Subcutaneous adipose tissue (tissue), 4 donors: ENCODE measurements around the gene UGT2B10. TPM values are rescaled to one million over a fixed set of nuclear protein-coding genes. Genes with fewer than 3 reads are reported as not detected.

Source experiments
- total RNA-seq, 4 donors: library from RNA; depleted of rRNA; stranded (reverse); fragments of >200 nt; gene quantifications; one replicate each; pipeline ENCODE4 v1.1.0, GENCODE V29; 2016
- TF ChIP-seq, protein P1 (sequence below): fragments of 450-650 bp; IDR thresholded peaks from one replicate; pipeline ENCODE4 v1.5.1; 2016; ENCODE audit warnings: low read depth, mild to moderate bottlenecking, control low read depth, antibody characterized with exemption, moderate library complexity

UGT2B10 gene
- total RNA-seq, 4 donors from 2014 or later = not detected

DNA sequence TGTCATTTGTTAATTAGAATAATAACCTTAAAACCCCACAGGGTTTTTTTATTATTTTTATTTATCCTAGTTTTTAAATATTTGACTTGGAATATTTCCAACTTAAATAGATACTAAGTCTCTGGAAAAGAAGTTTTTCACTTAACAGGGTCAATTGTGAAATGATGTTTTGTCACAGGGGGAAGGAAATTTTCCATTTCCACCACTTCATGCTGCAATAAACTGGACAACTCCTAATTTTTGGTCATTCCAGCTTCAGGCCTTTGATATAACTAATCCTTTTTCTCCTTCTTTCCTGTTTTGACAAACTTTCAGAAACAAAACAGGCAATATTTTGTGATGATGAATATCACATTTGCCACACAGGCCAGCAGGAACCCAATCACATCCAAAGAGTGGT is 45.3 kb downstream of the UGT2B10 start:
- TF ChIP-seq, protein P1, sequence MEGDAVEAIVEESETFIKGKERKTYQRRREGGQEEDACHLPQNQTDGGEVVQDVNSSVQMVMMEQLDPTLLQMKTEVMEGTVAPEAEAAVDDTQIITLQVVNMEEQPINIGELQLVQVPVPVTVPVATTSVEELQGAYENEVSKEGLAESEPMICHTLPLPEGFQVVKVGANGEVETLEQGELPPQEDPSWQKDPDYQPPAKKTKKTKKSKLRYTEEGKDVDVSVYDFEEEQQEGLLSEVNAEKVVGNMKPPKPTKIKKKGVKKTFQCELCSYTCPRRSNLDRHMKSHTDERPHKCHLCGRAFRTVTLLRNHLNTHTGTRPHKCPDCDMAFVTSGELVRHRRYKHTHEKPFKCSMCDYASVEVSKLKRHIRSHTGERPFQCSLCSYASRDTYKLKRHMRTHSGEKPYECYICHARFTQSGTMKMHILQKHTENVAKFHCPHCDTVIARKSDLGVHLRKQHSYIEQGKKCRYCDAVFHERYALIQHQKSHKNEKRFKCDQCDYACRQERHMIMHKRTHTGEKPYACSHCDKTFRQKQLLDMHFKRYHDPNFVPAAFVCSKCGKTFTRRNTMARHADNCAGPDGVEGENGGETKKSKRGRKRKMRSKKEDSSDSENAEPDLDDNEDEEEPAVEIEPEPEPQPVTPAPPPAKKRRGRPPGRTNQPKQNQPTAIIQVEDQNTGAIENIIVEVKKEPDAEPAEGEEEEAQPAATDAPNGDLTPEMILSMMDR = no peak

DNA sequence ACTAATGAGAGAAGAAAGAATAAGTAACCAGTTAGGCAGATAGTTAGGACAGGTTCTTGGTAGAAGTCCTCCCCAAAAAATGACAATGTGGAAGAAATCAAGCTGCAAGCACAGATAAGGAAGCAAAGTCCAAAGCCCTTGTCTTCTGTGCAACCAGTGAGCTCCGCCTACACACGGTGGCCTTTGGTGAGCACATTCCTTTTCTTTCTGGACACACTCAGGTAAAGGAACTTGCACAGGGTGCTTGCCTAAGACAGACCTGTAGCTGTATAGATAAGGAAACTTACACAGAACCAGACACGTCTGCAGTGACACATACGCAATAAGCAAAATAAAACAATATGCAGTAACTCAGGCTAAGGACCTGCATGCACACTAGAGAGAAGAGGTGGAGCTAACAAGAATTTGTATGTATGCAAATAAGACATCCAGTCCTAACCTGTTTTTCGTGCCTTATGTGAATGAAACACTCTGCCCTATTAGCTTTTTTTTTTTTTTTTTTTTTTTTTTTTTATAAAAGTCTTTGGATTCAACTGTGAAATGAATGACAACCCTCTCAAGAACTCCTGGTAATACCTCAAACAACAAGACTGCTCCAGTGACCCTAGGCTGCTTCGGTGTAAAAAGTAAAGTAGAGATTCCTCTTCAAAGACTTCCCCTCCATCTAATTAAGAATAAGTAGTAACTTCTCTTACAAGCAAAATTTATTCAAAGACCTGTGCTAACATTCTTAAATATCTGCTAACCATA is 48.8 kb downstream of the UGT2B10 start:
- TF ChIP-seq, protein P1 = no peak

DNA sequence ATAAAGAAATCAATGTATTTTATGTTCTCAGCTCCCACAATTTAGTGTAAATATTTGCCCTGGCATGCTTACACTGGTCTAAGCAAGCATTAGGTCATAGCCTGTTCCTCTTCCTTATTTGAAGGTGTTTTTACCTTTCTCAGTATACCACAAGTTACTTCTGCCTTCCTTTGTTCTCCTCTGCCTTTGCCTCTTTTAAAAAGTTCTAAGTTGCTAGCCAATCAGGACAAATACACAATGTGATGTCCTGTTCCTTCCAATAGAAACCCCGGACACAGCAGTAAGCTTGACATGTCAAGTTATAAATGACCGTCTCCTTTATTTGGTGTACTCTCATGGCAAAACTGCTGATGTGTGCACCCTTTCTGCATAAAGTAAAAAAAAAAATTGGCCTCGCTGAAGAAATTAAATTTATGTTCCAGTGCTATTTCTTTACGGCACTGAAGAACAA is 49.4 kb downstream of the UGT2B10 start:
- TF ChIP-seq, protein P1 = no peak

DNA sequence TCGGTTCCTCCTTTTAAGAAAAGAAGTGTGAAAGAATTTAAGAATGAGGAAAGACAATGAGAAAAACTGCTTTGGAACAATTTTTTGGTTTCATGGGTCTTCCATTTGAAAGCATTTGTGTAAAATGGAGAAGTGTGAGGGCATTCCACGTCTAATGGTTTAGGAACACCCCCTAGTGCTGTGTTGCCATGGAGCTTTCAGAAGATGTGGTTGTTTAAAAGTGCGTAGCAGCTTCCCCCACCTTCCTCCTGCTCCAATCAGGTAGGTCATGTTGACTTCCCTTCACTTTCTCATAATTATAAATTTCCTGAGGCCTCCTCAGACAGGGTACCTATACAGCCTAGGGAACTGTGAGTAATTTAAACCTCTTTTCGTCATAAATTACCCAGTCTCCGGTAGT is 50.0 kb downstream of the UGT2B10 start:
- TF ChIP-seq, protein P1 = no peak

DNA sequence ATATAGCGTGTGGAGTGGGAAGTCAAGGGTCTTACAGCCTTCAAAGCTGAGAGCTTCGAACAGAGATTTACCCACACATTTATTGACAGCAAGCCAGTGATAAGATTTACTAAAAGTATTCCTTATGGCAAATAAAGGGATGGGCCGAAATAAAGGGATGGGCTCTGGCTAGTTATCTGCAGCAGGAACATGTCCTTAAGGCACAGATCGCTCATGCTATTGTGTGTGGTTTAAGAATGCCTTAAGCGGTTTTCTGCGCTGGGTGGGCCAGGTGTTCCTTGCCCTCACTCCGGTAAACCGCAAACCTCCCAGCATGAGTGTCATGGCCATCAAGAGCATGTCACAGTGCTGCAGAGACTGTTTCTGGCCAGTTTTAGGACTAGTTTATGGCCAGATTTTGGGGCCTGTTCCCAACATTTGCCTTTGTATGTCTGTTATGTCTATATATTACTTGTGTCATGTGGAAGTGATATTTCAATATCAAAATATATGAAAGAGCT is 53.5 kb downstream of the UGT2B10 start:
- TF ChIP-seq, protein P1 = no peak

DNA sequence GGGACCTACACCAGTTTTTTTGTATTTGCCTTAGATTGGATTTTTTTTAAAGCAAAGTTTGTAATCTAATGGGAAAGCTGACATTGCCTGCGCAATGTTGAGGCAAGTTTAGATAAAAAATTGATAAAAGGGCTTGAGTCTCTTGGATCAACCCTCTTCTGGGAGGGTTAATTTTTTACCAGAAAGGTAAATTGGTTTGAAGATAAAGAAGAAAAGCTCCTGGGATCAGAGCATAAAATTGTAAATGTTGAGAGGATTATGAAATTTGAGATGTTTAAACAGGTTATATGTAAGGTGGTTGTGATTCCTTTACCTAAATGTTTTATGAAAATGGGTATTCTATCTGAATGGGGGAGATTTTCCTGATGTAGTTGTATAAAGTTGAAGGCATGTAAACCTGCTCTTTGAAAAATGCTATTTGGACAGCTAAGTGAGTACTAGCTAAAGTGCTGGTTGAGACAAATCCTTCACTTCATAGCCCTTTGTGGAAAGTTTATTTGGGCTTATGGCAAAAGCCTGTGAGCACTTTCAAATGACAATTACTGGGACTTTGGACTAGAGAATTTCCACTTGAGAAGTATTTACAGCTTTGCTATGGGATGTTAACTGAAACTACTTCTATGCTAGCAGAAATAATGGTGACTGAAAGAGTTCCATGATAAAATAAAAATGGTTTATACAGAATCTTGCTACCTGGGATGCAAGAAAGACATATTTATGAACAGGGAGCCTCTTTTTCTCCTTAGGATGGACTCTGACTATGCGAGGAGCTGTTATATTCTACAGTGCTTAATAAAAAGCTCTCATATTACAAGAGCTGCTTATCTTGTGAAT is 56.2 kb downstream of the UGT2B10 start:
- TF ChIP-seq, protein P1 = no peak
